NCI-H526 (cell line): Measurements from ENCODE around the gene RPS6KA5.
A peak's percentile ranks its signal among the peaks of the same experiment; 100 is the strongest.
"Not testable (repeated sequence)": the region's sequence is repeated elsewhere in the genome, so short reads cannot be mapped to it uniquely, and the experiment has no call there.

Experiments
- DNase-seq, 2 experiments: peaks; one replicate each; lab custom pipeline; 2025; lab: John Stamatoyannopoulos, UW

Gene RPS6KA5

GRCh38 chr14:90837355-90837754, 223.1 kb downstream of the RPS6KA5 start:
- no peak for DNase-seq

GRCh38 chr14:90836692-90837063, 223.8 kb downstream of the RPS6KA5 start:
- no peak for DNase-seq

- no peak for DNase-seq
Measured at GRCh38 chr14:90831821-90832220, 228.6 kb downstream of the RPS6KA5 start.

GRCh38 chr14:90830931-90831701, 229.3 kb downstream of the RPS6KA5 start:
- no peak for DNase-seq

GRCh38 chr14:90829677-90830076, 230.8 kb downstream of the RPS6KA5 start:
- DNase-seq = no peak

GRCh38 chr14:90828642-90829487, 231.6 kb downstream of the RPS6KA5 start:
- DNase-seq = no peak

- peak; percentile 49 to 95 for DNase-seq
Measured at GRCh38 chr14:90827919-90828610, 232.4 kb downstream of the RPS6KA5 start.

GRCh38 chr14:90823542-90823941, 236.9 kb downstream of the RPS6KA5 start:
- DNase-seq = not testable (repeated sequence)

- DNase-seq = no peak
Measured at GRCh38 chr14:90820958-90821357, 239.5 kb downstream of the RPS6KA5 start.

- no peak for DNase-seq
Measured at GRCh38 chr14:90819734-90820393, 240.6 kb downstream of the RPS6KA5 start.

- DNase-seq = no peak
Measured at GRCh38 chr14:90818715-90819114, 241.7 kb downstream of the RPS6KA5 start.

- peak in 1 of 2 experiments; percentile 27 for DNase-seq
Measured at GRCh38 chr14:90816681-90817436, 243.6 kb downstream of the RPS6KA5 start.

- DNase-seq = peak in 1 of 2 experiments; percentile 72
Measured at GRCh38 chr14:90815822-90816662, 244.4 kb downstream of the RPS6KA5 start, which contains the start of gene TTC7B. TSS of gene TTC7B (minus strand) at chr14:90816430. CDS start at chr14:90816295, 135 bp downstream.

- DNase-seq = peak in 1 of 2 experiments; percentile 29
Measured at GRCh38 chr14:90815572-90815821, 244.9 kb downstream of the RPS6KA5 start.

GRCh38 chr14:90814806-90815571, 245.5 kb downstream of the RPS6KA5 start:
- DNase-seq = peak in 1 of 2 experiments; percentile 31

GRCh38 chr14:90813442-90813841, 247.0 kb downstream of the RPS6KA5 start:
- no peak for DNase-seq

GRCh38 chr14:90812109-90812508, 248.3 kb downstream of the RPS6KA5 start:
- no peak for DNase-seq

GRCh38 chr14:90811641-90812040, 248.8 kb downstream of the RPS6KA5 start:
- no peak for DNase-seq

- DNase-seq = no peak
Measured at GRCh38 chr14:90810806-90811205, 249.6 kb downstream of the RPS6KA5 start.
